Vagina (tissue), 2 donors: ENCODE results near the gene FZD2.

Experiments used
- POLR2A ChIP-seq, 2 donors: fragments of 450-650 bp; IDR thresholded peaks; one replicate each; pipeline ENCODE4 v1.6.1; 2017; ENCODE audit warnings: antibody characterized with exemption in 2 of 2, mild to moderate bottlenecking in 2 of 2, moderate library complexity in 2 of 2
- TF ChIP-seq, protein P1 (sequence below), 3 experiments: fragments of 450-650 bp in 2 of 3; fragments of 200-600 bp in 1 of 3; sonication (generic) in 1 of 3; IDR thresholded peaks; one replicate each; pipeline ENCODE4 v1.5.1; 2017 to 2019; ENCODE audit warnings: antibody characterized with exemption in 3 of 3, mild to moderate bottlenecking in 2 of 3, moderate library complexity in 2 of 3

DNA sequence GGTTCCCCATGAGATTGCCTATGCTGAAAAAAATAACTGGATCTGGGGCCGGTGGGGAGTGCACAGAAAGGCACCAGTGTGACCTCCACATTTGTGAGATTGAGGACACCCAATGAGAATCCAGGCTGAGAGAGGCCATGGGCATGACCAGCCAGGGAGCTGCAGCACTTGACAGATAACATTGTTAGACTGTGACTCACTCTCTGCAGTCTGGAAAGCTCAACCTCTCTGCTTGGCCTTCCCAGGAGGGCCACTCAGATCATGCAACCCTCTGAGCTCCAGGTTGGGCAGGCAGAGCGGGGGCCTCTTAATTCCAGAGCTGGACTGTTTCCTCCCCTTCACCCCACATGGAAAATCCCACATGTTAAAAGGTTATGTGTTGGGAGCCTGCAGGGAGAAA lies 30.1 kb downstream of the FZD2 start:
- TF ChIP-seq, protein P1, sequence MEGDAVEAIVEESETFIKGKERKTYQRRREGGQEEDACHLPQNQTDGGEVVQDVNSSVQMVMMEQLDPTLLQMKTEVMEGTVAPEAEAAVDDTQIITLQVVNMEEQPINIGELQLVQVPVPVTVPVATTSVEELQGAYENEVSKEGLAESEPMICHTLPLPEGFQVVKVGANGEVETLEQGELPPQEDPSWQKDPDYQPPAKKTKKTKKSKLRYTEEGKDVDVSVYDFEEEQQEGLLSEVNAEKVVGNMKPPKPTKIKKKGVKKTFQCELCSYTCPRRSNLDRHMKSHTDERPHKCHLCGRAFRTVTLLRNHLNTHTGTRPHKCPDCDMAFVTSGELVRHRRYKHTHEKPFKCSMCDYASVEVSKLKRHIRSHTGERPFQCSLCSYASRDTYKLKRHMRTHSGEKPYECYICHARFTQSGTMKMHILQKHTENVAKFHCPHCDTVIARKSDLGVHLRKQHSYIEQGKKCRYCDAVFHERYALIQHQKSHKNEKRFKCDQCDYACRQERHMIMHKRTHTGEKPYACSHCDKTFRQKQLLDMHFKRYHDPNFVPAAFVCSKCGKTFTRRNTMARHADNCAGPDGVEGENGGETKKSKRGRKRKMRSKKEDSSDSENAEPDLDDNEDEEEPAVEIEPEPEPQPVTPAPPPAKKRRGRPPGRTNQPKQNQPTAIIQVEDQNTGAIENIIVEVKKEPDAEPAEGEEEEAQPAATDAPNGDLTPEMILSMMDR (IDR thresholded peaks at IDR 0.05): no peak
- no peak for TF ChIP-seq POLR2A (IDR thresholded peaks at IDR 0.05)
